Superior temporal gyrus (tissue), 1 donor: Measurements from ENCODE around the gene RRP15.

Source experiments
- DNase-seq: peaks from one replicate; pipeline ENCODE4 v3.0.0-alpha.2; 2016; ENCODE audit errors: extremely low spot score

RRP15 gene

DNA sequence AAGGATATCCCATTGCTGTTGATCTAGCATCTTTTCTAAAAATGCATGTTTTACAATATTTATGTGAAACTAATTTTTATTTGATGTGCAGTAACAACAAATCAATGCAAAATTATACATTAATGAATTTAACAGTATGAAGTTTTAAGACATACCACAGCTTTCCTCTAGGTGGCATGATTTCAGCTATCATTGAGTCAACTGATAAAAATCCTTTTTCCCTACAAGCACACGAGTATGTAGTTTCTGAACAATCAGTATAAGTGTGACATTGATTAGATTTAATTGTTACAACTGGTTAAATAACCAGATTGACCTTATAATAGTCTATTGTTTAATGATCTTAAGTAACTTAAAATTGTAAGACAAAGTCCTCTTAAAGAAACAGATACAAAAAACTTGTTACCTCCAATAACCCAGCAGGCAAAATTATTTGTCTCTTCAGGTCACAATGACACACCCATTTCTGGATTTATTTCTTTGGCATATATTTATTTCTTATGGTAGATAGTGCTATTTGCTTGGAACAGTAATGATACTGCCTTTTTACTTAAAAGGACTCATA is 54.3 kb downstream of the RRP15 start:
- DNase-seq, result peak; percentile 85

DNA sequence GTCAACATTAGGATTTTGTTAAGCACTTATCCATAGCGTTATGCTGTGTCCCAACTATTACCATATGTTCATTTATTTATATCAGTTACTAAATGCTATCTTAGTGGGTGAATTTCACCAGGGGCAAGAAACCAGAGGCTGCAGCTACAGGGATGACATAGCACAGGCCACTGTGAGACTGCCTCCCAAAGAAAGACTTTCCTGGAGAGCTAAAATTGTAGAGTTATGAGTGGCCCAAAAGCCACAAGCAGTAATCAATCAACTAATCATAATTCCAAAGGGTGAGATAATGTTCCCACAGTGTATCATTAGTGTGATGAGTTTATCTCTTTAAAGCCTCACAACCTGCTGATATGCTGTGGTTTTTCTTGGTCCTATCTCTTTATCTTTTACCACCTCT is 56.2 kb downstream of the RRP15 start:
- no peak for DNase-seq

DNA sequence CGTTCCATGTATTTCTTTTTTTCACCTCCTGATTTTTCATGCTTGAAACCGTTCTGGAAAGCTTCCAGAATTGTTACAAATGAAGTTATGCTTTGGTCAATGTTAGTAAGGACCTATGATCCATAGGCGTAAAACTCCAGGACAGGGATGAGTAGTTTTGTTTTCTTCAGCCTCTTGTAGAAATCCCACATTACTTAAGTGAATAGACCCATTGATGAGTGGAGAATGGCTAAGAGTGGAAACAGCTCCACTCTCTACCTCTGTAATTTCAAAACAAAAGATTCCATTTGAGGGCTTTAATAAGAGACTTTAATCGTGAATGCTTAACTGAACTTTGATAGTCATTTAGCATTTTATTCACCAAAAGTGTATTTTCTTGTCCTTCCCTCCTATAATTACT is 57.0 kb downstream of the RRP15 start:
- DNase-seq, result no peak

DNA sequence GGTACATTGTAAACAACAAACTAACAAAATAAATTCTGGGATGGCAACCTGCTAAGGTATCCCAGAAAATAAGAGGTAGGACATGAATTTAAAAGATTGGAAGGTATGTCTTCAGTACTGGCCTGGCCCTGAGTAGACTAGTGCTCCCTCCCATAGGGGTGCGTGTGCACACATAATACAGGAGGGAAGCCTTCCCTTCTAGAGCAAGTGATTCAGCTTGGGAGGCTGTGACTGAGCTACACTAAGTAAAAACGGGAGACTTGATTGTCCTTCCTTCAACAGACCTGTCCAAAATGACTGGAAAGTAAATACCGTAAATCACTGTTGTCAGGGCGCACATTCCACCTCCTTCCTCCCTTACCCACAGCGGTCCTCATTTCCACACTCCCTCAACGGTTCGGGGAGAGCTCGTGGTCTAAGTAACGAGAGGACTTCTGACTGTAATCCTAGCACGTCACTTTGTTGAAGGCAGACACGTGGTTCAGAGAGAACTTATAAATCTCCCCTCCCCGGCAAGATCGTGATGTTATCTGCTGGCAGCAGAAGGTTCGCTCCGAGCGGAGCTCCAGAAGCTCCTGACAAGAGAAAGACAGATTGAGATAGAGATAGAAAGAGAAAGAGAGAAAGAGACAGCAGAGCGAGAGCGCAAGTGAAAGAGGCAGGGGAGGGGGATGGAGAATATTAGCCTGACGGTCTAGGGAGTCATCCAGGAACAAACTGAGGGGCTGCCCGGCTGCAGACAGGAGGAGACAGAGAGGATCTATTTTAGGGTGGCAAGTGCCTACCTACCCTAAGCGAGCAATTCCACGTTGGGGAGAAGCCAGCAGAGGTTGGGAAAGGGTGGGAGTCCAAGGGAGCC is 60.0 kb downstream of the RRP15 start, which contains the start of gene TGFB2:
TSS of gene TGFB2 (plus strand) at position 523 of the 859 bp plus-strand sequence. CDS start 1,366 bp downstream, outside the sequence.
- peak; percentile 72 for DNase-seq

DNA sequence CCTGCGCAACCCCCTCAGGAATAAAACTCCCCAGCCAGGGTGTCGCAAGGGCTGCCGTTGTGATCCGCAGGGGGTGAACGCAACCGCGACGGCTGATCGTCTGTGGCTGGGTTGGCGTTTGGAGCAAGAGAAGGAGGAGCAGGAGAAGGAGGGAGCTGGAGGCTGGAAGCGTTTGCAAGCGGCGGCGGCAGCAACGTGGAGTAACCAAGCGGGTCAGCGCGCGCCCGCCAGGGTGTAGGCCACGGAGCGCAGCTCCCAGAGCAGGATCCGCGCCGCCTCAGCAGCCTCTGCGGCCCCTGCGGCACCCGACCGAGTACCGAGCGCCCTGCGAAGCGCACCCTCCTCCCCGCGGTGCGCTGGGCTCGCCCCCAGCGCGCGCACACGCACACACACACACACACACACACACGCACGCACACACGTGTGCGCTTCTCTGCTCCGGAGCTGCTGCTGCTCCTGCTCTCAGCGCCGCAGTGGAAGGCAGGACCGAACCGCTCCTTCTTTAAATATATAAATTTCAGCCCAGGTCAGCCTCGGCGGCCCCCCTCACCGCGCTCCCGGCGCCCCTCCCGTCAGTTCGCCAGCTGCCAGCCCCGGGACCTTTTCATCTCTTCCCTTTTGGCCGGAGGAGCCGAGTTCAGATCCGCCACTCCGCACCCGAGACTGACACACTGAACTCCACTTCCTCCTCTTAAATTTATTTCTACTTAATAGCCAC is 60.7 kb downstream of the RRP15 start:
- DNase-seq, result no peak

DNA sequence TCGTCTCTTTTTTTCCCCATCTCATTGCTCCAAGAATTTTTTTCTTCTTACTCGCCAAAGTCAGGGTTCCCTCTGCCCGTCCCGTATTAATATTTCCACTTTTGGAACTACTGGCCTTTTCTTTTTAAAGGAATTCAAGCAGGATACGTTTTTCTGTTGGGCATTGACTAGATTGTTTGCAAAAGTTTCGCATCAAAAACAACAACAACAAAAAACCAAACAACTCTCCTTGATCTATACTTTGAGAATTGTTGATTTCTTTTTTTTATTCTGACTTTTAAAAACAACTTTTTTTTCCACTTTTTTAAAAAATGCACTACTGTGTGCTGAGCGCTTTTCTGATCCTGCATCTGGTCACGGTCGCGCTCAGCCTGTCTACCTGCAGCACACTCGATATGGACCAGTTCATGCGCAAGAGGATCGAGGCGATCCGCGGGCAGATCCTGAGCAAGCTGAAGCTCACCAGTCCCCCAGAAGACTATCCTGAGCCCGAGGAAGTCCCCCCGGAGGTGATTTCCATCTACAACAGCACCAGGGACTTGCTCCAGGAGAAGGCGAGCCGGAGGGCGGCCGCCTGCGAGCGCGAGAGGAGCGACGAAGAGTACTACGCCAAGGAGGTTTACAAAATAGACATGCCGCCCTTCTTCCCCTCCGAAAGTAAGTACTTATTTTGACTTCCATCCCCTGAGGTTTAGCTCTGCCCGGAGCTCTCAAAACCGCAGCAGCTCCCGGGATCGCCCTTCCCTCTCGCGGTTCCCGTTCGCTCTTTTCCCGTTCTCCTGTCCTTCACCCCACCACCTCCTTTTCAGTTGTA is 61.5 kb downstream of the RRP15 start:
- DNase-seq, result no peak

DNA sequence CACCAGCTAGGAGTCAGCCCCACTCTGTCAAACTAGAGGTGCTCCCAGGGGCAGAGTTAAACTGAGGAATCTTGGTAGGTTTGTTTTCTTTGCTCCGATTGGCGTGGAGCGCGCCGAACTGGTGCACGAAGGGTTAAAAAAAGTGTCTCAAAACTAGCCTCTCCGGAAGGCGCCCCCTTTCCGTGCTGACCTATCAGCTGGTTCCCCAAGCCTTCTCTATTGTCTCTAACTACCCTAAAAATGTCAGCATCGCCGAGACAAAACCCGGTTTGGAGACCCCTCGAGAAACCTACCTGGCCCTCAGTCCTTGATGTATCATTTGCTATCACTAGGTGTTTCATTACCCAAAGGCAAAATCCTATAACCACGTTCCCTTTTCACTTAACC is 62.2 kb downstream of the RRP15 start:
- DNase-seq, result no peak

DNA sequence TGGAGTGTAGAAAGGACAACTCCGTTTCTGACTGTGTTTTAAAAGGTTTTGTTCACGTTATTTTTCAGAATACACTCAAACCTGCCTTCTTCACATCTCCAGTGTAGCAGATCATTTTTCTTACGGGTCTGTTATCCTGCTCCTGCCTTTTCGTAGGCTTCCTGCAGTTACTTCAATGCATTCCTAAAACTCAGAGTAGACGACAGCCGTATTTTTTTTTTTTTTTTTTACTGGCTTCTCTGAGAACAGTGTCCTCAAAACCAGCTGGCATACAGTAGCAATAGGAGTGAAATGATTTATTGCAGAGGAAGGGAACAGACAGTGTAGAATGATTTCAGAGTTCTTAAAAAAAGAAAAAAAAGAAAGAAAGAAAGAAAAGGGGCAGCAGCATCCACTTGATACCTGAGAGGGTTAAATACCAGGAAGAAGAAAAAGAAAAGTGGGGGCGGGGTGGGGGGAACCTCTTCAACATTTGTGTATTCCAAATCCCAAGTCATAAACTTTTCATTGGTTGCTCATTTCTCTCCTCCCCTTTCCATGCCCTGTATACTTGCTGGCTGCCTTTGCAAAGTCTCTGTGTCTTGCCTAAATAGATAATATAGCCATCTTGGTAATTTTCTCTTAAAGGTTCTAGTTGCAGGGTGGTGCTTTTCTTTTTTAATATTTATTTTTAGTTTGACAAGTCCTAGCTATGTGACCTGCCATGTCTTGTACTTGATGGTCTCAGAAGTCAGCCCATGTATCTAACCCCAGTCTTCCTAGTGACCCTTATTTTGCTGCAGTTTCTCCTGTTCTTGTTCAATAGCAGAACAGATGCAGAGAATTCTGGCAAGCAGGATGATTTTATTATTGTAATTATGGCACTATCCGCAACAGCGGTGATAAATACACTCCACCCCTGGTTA is 62.9 kb downstream of the RRP15 start:
- peak; percentile 57 for DNase-seq

DNA sequence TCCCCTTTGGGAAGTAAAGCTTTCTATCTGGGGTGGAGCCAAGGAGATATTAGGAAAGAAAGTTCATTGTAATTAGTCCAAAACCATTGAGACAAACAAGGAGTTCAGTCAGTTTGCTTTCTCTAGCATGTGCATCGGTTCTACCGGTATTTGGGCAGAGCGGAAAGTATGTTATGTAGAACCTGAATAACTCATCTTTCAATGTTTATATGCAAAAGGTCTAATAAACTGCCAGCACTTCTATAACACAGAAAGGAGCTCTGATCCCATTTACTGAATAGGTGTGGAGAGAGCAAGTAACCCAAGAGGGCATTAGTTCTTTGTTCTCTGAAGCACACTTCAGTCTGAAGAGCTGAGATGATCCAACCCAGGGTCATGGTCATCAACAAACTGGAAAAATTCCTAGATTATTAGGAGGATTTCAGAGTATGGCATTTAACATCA is 63.6 kb downstream of the RRP15 start:
- peak; percentile 61 for DNase-seq

DNA sequence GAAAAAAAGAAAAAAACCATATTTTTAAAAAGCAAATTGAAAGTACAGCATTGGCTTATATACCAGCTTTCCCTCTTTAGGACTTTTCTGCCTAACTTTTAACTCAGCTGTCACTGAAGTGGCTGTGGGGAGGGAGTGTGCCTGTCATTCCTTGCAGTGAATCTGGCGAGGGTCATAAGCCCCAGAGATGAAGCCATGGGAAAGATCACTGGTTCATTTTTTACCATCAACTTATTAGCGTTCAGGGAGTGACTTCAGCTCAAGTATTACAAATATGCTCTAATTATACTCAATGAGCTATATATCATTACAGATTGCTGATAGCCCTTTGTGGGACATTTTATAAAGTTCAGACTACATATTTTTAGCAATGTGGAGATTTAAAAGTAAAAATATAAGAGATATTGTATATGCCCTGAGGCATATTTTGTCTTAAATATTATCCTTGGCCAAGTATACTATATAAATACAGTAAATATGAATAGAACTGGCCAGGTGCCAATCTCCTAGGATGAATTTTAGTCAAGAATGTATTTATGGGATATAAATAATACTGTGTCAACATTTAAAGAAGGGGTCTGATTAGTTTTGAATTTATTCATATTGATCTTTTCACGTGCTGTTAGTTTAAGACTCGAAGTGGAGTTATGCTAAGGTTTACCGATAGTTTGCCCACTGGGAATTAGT is 64.4 kb downstream of the RRP15 start:
- peak; percentile 56 for DNase-seq

DNA sequence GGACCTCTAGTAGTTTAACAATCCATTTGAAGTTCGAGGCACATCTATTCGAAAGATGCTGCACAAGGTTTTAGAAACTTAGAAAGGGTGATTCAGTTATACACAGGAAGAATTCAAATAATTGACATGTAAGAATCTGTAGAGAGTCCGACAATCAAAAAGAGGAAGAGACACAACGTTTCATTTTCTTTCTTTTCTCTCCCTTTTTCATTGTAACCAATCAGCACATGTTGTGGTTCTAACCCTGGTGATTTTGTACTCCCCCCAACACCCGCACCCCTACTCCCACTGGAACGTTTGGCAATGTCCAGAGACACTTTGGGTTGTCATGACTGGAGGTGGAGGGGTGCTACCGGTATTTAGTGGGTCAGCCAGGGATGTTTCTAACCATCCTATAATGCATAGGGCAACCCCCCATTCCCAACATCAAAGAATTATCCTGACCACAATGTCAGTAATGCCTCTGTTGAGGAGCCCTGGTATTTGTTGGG is 65.0 kb downstream of the RRP15 start:
- no peak for DNase-seq

DNA sequence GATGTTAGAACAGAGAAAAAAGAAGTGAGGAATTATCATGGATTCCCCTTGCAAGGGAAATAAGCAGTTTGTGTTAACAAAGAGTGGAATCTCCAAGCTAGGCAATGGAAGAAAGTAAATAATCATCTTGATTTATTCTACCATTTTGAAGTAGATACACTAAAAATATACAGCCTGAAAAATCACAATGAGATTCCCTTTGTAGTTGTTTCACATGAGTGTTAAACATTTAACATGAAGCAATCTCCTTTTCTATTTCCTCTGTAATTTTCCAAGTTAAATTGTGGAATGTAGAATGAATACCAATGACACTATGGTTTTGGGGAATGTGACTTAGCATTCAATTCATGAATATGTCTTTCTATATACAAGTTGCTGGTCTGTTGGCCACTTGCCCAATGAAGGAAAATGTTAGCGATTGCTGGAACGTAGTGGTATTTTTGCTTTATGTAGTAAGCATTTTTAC is 65.7 kb downstream of the RRP15 start:
- DNase-seq, result peak; percentile 58

DNA sequence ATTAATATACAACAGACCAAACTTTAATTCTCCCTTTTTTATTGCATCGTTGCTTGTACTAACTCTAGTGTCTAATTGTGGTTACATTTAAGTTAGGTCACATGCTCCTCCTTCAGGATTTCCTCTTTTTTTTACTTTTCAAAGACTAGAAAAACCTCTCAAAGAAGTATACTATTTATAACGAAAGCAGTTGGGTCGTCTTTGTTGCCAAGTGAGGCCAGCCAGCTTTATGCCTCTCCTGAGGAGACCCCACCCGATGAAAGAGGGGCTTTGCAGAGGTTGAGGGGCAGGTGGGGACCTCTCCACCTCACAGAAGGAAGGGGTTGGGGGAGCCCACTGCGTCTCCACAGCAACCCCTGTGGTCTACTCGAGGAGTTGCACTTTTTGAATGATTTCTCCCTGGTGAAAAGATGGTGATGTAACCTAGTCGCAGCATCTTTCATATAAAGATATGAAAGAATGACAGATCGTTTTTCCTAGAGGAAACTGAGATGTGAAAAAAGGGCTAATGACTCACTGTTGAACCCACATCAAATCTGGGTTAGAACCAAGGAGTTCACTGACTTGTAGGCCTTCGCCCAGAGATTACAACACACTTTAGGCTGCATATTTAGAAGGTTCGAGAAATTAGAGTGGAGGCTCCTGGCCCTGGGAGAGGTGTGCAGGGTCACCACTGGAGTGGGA is 66.4 kb downstream of the RRP15 start:
- no peak for DNase-seq

DNA sequence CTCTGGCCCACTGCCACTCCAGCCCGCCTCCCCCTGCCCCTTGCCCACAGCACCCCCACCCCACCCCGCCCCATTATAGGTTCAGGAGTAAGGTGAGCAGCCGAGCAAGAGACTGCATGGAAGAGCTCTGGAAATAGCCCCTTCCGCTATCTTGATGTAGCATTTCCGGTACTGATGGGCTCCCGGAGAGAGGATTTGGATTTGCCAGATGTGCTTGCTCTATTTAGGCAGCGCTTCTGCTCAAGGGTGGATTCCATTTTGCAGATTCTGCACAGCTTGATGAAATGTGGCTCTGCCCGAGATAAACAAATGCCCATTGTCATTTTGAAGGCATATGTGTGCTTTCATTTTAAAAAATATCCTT is 67.0 kb downstream of the RRP15 start:
- DNase-seq, result no peak

DNA sequence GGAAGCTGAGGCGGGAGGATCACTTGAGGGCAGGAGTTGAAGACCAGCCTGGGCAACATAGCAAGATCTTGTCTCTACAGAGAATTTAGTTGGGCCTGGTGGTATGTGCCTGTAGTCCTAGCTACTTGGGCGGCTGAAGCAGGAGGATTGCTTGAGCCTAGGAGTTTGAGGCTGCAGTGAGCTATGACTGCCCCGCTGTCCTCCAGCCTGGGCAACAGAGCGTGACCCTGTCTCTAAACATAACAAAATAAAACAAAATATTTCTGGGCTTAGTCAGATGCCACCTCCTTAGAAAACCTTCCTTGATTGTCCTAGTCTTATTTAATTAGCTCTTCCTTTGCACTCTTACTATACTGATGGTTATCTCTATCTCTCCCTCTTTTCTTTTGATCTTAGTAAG is 68.6 kb downstream of the RRP15 start:
- no peak for DNase-seq

DNA sequence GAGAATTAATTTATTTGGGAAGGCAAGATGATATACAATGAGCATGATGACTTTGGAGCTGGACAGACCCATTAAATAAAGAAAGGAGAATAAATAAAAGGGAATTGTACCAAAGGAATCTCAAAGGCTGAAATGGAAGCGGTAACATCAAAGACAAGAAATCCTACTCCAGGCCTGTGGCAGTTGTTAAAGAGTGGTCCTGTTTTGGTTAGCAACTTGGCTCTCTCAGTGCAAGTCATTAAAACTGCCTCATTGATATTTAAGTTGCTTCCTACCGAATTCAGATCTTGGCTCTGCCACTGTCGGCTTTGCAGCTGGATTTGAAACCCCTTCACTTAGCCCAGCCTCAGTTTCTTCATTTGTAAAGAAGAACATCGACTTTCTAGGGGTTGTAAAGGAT is 70.2 kb downstream of the RRP15 start:
- DNase-seq, result no peak

DNA sequence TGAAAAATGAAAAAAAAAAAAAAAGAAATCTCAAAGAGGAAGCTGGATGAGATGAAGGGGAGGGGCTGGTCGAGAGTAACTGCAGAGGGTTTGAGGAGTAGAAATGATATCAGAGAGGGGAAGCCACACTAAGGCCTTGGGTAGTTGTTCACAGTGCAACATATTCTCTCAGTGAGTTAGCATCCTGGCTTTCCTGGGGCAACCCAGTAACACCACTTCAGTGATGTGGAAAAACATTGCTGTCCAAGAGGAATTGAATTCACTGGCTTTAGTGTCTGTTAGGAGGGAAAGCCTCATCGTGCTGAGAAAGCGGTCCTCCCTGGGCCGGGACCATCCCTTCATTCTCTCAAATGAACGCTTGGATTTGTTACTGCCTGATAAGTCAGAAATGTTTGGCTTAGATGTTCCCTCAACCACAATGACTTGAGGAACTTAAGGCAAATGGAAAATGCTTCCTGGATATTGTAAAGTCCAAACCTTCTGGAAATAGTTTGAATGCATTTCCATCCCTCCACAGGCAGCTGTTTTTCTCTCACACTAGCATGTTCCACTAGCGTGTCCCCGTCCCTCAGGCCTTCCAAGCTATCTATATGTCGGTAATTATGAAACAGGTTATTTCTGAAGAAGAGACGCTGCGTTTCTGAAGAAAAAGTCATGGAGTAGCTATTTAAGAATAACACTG is 72.3 kb downstream of the RRP15 start:
- DNase-seq, result no peak

DNA sequence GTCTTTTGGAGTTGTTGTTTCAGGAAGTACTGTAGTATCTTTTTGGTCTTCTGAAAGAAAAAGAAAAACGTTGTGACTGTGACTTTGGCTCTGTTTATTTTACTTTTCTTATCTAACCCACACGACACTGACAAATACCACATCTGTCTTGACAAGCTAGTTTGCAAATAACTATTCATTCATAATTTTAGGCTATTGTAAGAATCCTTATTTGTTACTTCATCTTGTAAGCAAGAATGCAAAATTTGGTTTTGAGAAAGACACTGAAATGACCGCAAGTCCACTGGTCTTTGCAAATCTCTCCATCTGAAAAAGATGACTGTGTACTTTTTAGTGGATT is 72.8 kb downstream of the RRP15 start:
- no peak for DNase-seq
